Caco-2 (cell line): ENCODE results near the gene RGS2. TPM values are rescaled to one million over a fixed set of nuclear protein-coding genes. Genes with fewer than 3 reads are reported as not detected.

Source experiments
- BruUV-seq: library from RNA; stranded (reverse); fragments of 400-500 nt; replicated peaks from 2 replicates; lab custom pipeline; 2021; lab: Mats Ljungman, UMichigan
- CTCF ChIA-PET: fragments of 300-600 bp; sonication (Branson Sonifier 250); formaldehyde crosslinking; loops from one replicate; lab custom pipeline; 2022; ENCODE audit warnings: antibody characterized with exemption; lab: Charles Lee
- POLR2A ChIA-PET: fragments of 300-600 bp; sonication (Branson Sonifier 250); formaldehyde crosslinking; loops from one replicate; lab custom pipeline; 2022; ENCODE audit warnings: antibody characterized with exemption; lab: Charles Lee
- DNase-seq, 2 experiments: peaks; one replicate each; pipeline versions ENCODE4 v3.0.0 to v3.0.0-alpha.2; 2020 to 2022
- H3K27me3 ChIP-seq: replicated peaks from 2 replicates; pipeline ENCODE4 v1.6.0; 2011; ENCODE audit warnings: low read length; ENCODE audit not compliant: control insufficient read depth, insufficient read depth
- H3K36me3 ChIP-seq: 2 replicates; pipeline ENCODE4 v1.5.1; 2011; ENCODE audit warnings: low read length; ENCODE audit not compliant: control insufficient read depth, insufficient read depth
- H3K4me1 ChIP-seq: fragments of 250-450 bp; sonication (Bioruptor Pico); 2 replicates; pipeline ENCODE4 v1.5.1; 2020; ENCODE audit warnings: mild to moderate bottlenecking
- H3K4me3 ChIP-seq: 2 replicates; pipeline ENCODE4 v1.5.1; 2011; ENCODE audit warnings: low read depth, mild to moderate bottlenecking, control low read depth, low read length
- H3K9me3 ChIP-seq: fragments of 250-450 bp; sonication (Bioruptor Pico); 2 replicates; pipeline ENCODE4 v1.5.1; 2020; ENCODE audit warnings: mild to moderate bottlenecking, moderate library complexity
- H3K27ac Mint-ChIP-seq: one replicate; pipeline ENCODE4 v1.8.0; 2022; ENCODE audit warnings: mixed read lengths; ENCODE audit not compliant: unreplicated experiment
- H3K27me3 Mint-ChIP-seq: one replicate; pipeline ENCODE4 v1.8.0; 2022; ENCODE audit warnings: mixed read lengths; ENCODE audit not compliant: insufficient read depth, unreplicated experiment
- H3K36me3 Mint-ChIP-seq: one replicate; pipeline ENCODE4 v1.8.0; 2022; ENCODE audit warnings: mild to moderate bottlenecking, mixed read lengths; ENCODE audit not compliant: insufficient read depth, unreplicated experiment
- H3K4me1 Mint-ChIP-seq: one replicate; pipeline ENCODE4 v1.8.0; 2022; ENCODE audit warnings: low read depth, mixed read lengths; ENCODE audit not compliant: unreplicated experiment
- H3K4me3 Mint-ChIP-seq: one replicate; pipeline ENCODE4 v1.8.0; 2022; ENCODE audit warnings: mild to moderate bottlenecking, moderate library complexity, mixed read lengths; ENCODE audit not compliant: unreplicated experiment
- H3K9me3 Mint-ChIP-seq: one replicate; pipeline ENCODE4 v1.8.0; 2022; ENCODE audit warnings: mixed read lengths; ENCODE audit not compliant: unreplicated experiment
- intact Hi-C: fragments of 100-400 bp; cut with micrococcal nuclease; formaldehyde crosslinking; loops from one replicate; pipeline ENCODE4 v1.10.0; 2022; ENCODE audit not compliant: unreplicated experiment
- total RNA-seq: library from RNA; stranded (reverse); gene quantifications from 2 replicates; pipeline ENCODE4 v1.2.3, GENCODE V29; 2022
- TF ChIP-seq, protein P1 (sequence below), 2 experiments: fragments of 200-600 bp in 1 of 2; IDR thresholded peaks; 1 replicate in 1 of 2; 2 replicates in 1 of 2; pipeline versions ENCODE4 v1.5.1 to v1.8.0; 2011 to 2022; ENCODE audit warnings: antibody characterized with exemption in 1 of 2, control low read depth in 1 of 2, inconsistent platforms in 1 of 2, low read depth in 1 of 2, low read length in 1 of 2, mild to moderate bottlenecking in 1 of 2, moderate library complexity in 1 of 2; ENCODE audit not compliant: insufficient read depth in 1 of 2, severe bottlenecking in 1 of 2, unreplicated experiment in 1 of 2

Gene RGS2
- total RNA-seq, 1 experiment from 2014 or later, result 5.1 TPM

- intact Hi-C loops, result no loop called here
- BruUV-seq, result no TSS peak
- Mint-ChIP-seq H3K9me3 (no peaks in the 10 kb centered on the region), H3K4me3 (no peak overlapping the region), H3K4me1 (no peaks in the 10 kb centered on the region), H3K27ac (no peak overlapping the region), H3K27me3 (no peaks in the 10 kb centered on the region), H3K36me3 (no peaks in the 10 kb centered on the region)
- no peaks in the 10 kb centered on the region for H3K4me1 ChIP-seq
- H3K27me3 ChIP-seq, result no peaks in the 10 kb centered on the region
- H3K4me3 ChIP-seq, result no peak overlapping the region
- TF ChIP-seq, protein P1, sequence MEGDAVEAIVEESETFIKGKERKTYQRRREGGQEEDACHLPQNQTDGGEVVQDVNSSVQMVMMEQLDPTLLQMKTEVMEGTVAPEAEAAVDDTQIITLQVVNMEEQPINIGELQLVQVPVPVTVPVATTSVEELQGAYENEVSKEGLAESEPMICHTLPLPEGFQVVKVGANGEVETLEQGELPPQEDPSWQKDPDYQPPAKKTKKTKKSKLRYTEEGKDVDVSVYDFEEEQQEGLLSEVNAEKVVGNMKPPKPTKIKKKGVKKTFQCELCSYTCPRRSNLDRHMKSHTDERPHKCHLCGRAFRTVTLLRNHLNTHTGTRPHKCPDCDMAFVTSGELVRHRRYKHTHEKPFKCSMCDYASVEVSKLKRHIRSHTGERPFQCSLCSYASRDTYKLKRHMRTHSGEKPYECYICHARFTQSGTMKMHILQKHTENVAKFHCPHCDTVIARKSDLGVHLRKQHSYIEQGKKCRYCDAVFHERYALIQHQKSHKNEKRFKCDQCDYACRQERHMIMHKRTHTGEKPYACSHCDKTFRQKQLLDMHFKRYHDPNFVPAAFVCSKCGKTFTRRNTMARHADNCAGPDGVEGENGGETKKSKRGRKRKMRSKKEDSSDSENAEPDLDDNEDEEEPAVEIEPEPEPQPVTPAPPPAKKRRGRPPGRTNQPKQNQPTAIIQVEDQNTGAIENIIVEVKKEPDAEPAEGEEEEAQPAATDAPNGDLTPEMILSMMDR (IDR thresholded peaks at IDR 0.05; ENCODE audit: insufficient read depth in 1 of 2, low read depth in 1 of 2, low read length in 1 of 2, severe bottlenecking in 1 of 2, unreplicated experiment in 1 of 2), result no peak
- CTCF ChIA-PET, result no interaction called here
- H3K9me3 ChIP-seq, result peaks cover 3% of the 10 kb centered on the region; the same call in 1 of the 2 replicates
- DNase-seq, result no peak
- POLR2A ChIA-PET, result no interaction called here
- H3K36me3 ChIP-seq, result no peaks in the 10 kb centered on the region
Measured at GRCh38 chr1:192768463-192768862, 40.4 kb upstream of the RGS2 start.

DNA sequence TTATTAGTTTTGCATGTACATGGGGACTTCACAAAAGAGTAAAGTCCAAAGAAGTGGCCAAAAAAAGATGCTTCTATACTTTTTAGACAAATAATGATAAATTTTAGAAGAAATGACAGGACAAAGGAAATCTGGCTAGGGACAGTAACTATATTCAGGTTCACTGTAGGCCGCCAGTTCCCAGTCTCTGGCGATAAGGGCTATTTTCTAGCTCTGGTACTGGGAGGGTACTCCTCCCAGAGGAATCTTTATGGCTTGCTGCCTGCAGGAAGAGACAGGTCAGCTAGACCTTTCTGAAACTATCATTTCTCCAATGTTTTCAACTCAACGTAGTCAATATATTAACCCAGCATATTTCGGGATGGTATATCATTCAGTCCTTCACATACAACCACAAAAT is 37.5 kb upstream of the RGS2 start:
- no peak for DNase-seq
- CTCF ChIA-PET, result no interaction called here
- no peak overlapping the region for H3K4me3 Mint-ChIP-seq
- Histone ChIP-seq H3K9me3 (peaks cover 3% of the 10 kb centered on the region; the same call in 1 of the 2 replicates), H3K4me3 (no peak overlapping the region), H3K4me1 (no peaks in the 10 kb centered on the region), H3K36me3 (no peaks in the 10 kb centered on the region), H3K27me3 (no peaks in the 10 kb centered on the region)
- no peaks in the 10 kb centered on the region for H3K9me3 Mint-ChIP-seq
- BruUV-seq, result no TSS peak
- TF ChIP-seq, protein P1 (IDR thresholded peaks at IDR 0.05; ENCODE audit: insufficient read depth in 1 of 2, low read depth in 1 of 2, low read length in 1 of 2, severe bottlenecking in 1 of 2, unreplicated experiment in 1 of 2), result no peak
- H3K27ac Mint-ChIP-seq, result no peak overlapping the region
- H3K36me3 Mint-ChIP-seq, result no peaks in the 10 kb centered on the region
- H3K4me1 Mint-ChIP-seq, result no peaks in the 10 kb centered on the region
- intact Hi-C loops, result loop anchor here (10.0 kb wide), 1 partner anchor 1727 kb away; no protein-coding TSS in a partner anchor
- POLR2A ChIA-PET, result no interaction called here
- no peaks in the 10 kb centered on the region for H3K27me3 Mint-ChIP-seq

GRCh38 chr1:192775631-192776030 is 33.2 kb upstream of the RGS2 start:
- Histone ChIP-seq H3K27me3 (no peaks in the 10 kb centered on the region), H3K36me3 (no peaks in the 10 kb centered on the region), H3K9me3 (no peaks in the 10 kb centered on the region; the same call in 1 of the 2 replicates), H3K4me3 (no peak overlapping the region), H3K4me1 (no peaks in the 10 kb centered on the region)
- Mint-ChIP-seq H3K27ac (no peak overlapping the region), H3K4me1 (no peaks in the 10 kb centered on the region), H3K4me3 (no peak overlapping the region), H3K9me3 (no peaks in the 10 kb centered on the region), H3K36me3 (no peaks in the 10 kb centered on the region), H3K27me3 (no peaks in the 10 kb centered on the region)
- ChIA-PET POLR2A (no interaction called here), CTCF (no interaction called here)
- no peak for DNase-seq
- intact Hi-C loops, result loop anchor here (10.0 kb wide), 1 partner anchor 1731 kb away; no protein-coding TSS in a partner anchor
- TF ChIP-seq, protein P1 (IDR thresholded peaks at IDR 0.05; ENCODE audit: insufficient read depth in 1 of 2, low read depth in 1 of 2, low read length in 1 of 2, severe bottlenecking in 1 of 2, unreplicated experiment in 1 of 2), result no peak
- BruUV-seq, result no TSS peak
